ENCODE data around the gene NAB2.

Gene NAB2

DNA sequence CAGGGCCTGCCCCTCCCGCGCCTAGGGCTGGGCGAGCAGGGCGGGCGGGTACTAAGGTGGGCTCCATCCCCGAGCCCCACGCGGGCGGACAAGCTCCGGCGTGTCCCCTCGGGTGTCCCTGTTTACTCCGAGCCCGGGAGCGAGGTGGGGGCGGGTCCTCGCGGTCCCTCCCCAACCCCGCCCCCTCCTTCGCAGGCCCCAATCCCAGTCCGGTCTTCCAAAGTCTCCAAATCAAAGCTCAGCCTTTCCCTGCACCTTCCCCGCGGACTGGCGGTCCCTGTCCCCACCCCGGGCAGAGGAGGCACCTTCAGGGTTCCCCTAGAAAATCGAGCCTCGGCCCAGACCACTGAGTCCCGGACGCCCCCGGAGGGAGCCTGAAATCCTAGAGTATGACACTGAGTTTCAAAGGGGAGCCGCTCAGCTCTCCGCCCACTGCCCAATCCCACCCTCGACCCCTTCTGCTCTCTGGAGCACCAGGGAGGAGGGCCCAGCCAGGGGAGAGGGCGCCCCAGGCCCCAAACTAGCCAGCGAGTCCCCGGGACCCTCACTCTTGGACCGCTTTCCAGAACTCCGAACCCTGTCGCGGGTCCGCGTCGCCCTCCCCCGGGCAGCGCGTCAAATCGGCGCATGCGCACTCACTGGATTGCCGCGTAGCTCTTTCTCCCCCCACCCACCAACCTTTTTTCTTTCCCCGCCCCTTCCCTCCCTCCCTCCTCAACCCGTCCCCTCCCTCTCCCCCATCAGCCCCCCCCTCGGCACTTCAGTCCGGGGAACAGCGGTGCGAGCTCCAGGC lies 39.0 kb downstream of the NAB2 start, which contains the start of gene LRP1 (continued):
- peak; percentile 27; the same call in 1 of the 2 replicates for TF ChIP-seq ZNF335 (tag by site-specific recombination; conservative IDR thresholded peaks at IDR 0.05)
- TF ChIP-seq ZFP69B (tag by site-specific recombination; IDR thresholded peaks at IDR 0.05), result no peak

GRCh38 chr12:57128519-57129247 lies 39.8 kb downstream of the NAB2 start:
- Histone ChIP-seq H3K4me3 (ENCODE audit: low read depth, low read length) (peak overlapping the region; percentile 71), H3K9me3 (ENCODE audit: control insufficient read depth, insufficient read depth, low read depth, low read length) (no peaks in the 10 kb centered on the region)

More at GRCh38 chr12:57128519-57129247, 39.8 kb downstream of the NAB2 start:
- TF ChIP-seq, protein P1, sequence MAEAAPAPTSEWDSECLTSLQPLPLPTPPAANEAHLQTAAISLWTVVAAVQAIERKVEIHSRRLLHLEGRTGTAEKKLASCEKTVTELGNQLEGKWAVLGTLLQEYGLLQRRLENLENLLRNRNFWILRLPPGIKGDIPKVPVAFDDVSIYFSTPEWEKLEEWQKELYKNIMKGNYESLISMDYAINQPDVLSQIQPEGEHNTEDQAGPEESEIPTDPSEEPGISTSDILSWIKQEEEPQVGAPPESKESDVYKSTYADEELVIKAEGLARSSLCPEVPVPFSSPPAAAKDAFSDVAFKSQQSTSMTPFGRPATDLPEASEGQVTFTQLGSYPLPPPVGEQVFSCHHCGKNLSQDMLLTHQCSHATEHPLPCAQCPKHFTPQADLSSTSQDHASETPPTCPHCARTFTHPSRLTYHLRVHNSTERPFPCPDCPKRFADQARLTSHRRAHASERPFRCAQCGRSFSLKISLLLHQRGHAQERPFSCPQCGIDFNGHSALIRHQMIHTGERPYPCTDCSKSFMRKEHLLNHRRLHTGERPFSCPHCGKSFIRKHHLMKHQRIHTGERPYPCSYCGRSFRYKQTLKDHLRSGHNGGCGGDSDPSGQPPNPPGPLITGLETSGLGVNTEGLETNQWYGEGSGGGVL (tag by site-specific recombination; IDR thresholded peaks at IDR 0.05), result peak; percentile 17; the same call in 1 of the 2 replicates
- TF ChIP-seq ZBTB10 (tag by site-specific recombination; IDR thresholded peaks at IDR 0.05), result peak; percentile 91
- TF ChIP-seq PATZ1 (tag by site-specific recombination; IDR thresholded peaks at IDR 0.05), result peak; percentile 64
- TF ChIP-seq ZBTB7A (tag by site-specific recombination; IDR thresholded peaks at IDR 0.05; ENCODE audit: low read depth), result peak; percentile 74; the same call in 1 of the 2 replicates
- TF ChIP-seq ZNF747 (tag by site-specific recombination; IDR thresholded peaks at IDR 0.05), result no peak
- no peak for TF ChIP-seq RBAK (tag by site-specific recombination; IDR thresholded peaks at IDR 0.05)
- TF ChIP-seq ZNF423 (tag by site-specific recombination; IDR thresholded peaks at IDR 0.05), result 0 out of 2 replicates have a peak, but pooled peaks have one; percentile 26
- peak; percentile 38 for TF ChIP-seq GLIS2 (tag by site-specific recombination; IDR thresholded peaks at IDR 0.05)
- H3K4me1 ChIP-seq (ENCODE audit: control insufficient read depth, insufficient read depth, low read length), result peaks cover 10% of the 10 kb centered on the region
- ChIA-PET CTCF (interaction anchor here (0.5 to 8.9 kb wide), 13 partner anchors 8 to 115 kb away, joined by 3 to 259 read pairs (median 4); no protein-coding TSS in a partner anchor), POLR2A (interaction anchor here (0.6 to 2.6 kb wide), 24 partner anchors 8 to 820 kb away, joined by 3 to 27 read pairs (median 5); partner anchors contain the start of genes NAB2, NACA, NEMP1 and PTGES3)
- no peaks in the 10 kb centered on the region for H3K36me3 ChIP-seq (ENCODE audit: control insufficient read depth in 2 of 2, insufficient read depth in 1 of 2, low read length in 2 of 2)
- no peak overlapping the region; the same call in 1 of the 2 replicates for H3K27ac ChIP-seq (ENCODE audit: extremely low read depth, low read depth, low read length)
